Measurements from ENCODE around the gene DEFB123. TPM values are rescaled to one million over a fixed set of nuclear protein-coding genes. Genes with fewer than 3 reads are reported as not detected.
"Not testable (repeated sequence)": the region's sequence is repeated elsewhere in the genome, so short reads cannot be mapped to it uniquely, and the experiment has no call there.

DEFB123 gene
- total and polyA plus RNA-seq, 12 donors, result not detected

GRCh38 chr20:31425797-31426196 is 14.6 kb upstream of the DEFB123 start:
- no peaks in the 10 kb centered on the region for H3K36me3 ChIP-seq (replicated peaks in 1 of 2)
- DNase-seq, result no peak
- no peak for TF ChIP-seq POLR2A (IDR thresholded peaks at IDR 0.05)
- TF ChIP-seq, protein P1, sequence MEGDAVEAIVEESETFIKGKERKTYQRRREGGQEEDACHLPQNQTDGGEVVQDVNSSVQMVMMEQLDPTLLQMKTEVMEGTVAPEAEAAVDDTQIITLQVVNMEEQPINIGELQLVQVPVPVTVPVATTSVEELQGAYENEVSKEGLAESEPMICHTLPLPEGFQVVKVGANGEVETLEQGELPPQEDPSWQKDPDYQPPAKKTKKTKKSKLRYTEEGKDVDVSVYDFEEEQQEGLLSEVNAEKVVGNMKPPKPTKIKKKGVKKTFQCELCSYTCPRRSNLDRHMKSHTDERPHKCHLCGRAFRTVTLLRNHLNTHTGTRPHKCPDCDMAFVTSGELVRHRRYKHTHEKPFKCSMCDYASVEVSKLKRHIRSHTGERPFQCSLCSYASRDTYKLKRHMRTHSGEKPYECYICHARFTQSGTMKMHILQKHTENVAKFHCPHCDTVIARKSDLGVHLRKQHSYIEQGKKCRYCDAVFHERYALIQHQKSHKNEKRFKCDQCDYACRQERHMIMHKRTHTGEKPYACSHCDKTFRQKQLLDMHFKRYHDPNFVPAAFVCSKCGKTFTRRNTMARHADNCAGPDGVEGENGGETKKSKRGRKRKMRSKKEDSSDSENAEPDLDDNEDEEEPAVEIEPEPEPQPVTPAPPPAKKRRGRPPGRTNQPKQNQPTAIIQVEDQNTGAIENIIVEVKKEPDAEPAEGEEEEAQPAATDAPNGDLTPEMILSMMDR (IDR thresholded peaks at IDR 0.05), result no peak
- intact Hi-C loops (cut with DNase I), result no loop called here
- H3K9me3 ChIP-seq (replicated peaks in 1 of 3), result no peaks in the 10 kb centered on the region
- no peak overlapping the region for H3K4me3 ChIP-seq
- H3K27me3 ChIP-seq, result no peaks in the 10 kb centered on the region
- H3K27ac ChIP-seq, result no peak overlapping the region
- no peaks in the 10 kb centered on the region for H3K4me1 ChIP-seq (replicated peaks in 1 of 2)

DNA sequence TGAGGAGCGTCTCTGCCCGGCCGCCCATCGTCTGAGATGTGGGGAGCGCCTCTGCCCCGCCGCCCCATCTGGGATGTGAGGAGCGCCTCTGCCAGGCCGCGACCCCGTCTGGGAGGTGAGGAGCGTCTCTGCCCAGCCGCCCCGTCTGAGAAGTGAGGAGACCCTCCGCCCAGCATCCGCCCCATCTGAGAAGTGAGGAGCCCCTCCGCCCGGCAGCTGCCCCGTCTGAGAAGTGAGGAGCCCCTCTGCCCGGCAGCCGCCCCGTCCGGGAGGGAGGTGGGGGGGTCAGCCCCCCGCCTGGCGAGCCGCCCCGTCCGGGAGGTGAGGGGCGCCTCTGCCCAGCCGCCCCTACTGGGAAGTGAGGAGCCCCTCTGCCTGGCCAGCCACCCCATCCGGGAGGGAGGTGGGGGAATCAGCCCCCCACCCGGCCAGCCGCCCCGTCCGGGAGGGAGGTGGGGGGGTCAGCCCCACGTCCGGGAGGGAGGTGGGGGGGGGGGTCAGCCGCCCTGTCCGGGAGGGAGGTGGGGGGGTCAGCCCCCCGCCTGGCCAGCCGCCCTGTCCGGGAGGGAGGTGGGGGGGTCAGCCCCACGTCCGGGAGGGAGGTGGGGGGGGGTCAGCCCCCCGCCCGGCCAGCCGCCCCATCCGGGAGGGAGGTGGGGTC is 13.4 kb upstream of the DEFB123 start:
- H3K36me3 ChIP-seq (replicated peaks in 1 of 2); H3K4me3 ChIP-seq; H3K4me1 ChIP-seq (replicated peaks in 1 of 2); DNase-seq; intact Hi-C loops (cut with DNase I); H3K9me3 ChIP-seq (replicated peaks in 1 of 3); H3K27ac ChIP-seq; H3K27me3 ChIP-seq: not testable (repeated sequence)
- 85 to 89% methylated on average over 25 to 33 of the region's 48 CpGs; no CpG with 5 or more reads in 2 of the 4 donors for whole genome bisulfite sequencing, 4 donors

DNA sequence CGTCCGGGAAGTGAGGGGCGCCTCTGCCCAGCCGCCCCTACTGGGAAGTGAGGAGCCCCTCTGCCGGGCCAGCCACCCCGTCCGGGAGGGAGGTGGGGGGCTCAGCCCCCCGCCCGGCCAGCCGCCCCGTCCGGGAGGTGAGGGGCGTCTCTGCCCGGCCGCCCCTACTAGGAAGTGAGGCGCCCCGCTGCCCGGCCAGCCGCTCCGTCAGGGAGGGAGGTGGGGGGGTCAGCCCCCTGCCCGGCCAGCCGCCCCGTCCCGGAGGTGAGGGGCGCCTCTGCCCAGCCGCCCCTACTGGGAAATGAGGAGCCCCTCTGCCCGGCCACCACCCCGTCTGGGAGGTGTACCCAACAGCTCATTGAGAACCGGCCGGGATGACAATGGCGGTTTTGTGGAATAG is 12.9 kb upstream of the DEFB123 start:
- 87 to 97% (median 93%) methylated on average over 5 to 26 of the region's 31 CpGs for WGBS, 4 donors
- H3K36me3 ChIP-seq (replicated peaks in 1 of 2); H3K4me3 ChIP-seq; H3K9me3 ChIP-seq (replicated peaks in 1 of 3); H3K4me1 ChIP-seq (replicated peaks in 1 of 2); intact Hi-C loops (cut with DNase I); H3K27me3 ChIP-seq; DNase-seq; H3K27ac ChIP-seq: not testable (repeated sequence)

DNA sequence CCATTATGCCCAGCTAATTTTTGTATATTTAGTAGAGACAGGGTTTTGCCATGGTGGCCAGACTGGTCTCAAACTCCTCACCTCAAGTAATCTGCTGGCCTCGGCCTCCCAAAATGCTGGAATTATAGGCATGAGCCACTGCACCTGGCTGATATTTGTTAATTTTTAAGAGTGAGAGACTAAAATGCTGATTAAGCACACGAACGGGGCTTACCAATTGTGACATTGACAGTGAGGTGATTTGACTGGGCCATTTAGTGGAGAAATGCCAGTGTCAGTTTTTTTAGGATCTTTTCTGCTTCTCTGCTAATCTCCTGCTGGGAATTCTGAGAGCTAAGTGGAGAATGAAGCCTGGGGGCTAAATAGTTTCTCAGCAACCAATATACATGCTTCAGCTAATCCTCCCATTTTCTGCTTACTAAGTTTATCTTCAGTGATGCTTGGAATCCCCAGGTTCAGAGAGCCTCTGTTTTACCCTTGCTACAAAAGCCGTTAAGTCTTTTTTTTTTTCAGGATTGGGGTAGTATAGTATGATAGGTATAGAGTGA is 9.8 kb upstream of the DEFB123 start:
- Histone ChIP-seq H3K36me3 (replicated peaks in 1 of 2) (no peaks in the 10 kb centered on the region), H3K27ac (no peak overlapping the region), H3K27me3 (peaks cover 6% of the 10 kb centered on the region), H3K9me3 (replicated peaks in 1 of 3) (no peaks in the 10 kb centered on the region), H3K4me3 (no peak overlapping the region), H3K4me1 (replicated peaks in 1 of 2) (no peaks in the 10 kb centered on the region)
- no peak for DNase-seq
- TF ChIP-seq POLR2A (IDR thresholded peaks at IDR 0.05), result no peak
- TF ChIP-seq, protein P1 (IDR thresholded peaks at IDR 0.05), result no peak
- 59 to 65% (median 60%) methylated on average over 4 of the region's 4 CpGs for WGBS, 4 donors
- intact Hi-C loops (cut with DNase I), result no loop called here

GRCh38 chr20:31446084-31446819 is 5.8 kb downstream of the DEFB123 start:
- no peak overlapping the region for H3K27ac ChIP-seq
- WGBS, 4 donors, result 66 to 71% (median 68%) methylated on average over 12 of the region's 12 CpGs
- H3K36me3 ChIP-seq (replicated peaks in 1 of 2), result no peaks in the 10 kb centered on the region
- no peak overlapping the region for H3K4me3 ChIP-seq
- intact Hi-C loops (cut with DNase I), result no loop called here
- no peak for TF ChIP-seq POLR2A (IDR thresholded peaks at IDR 0.05)
- TF ChIP-seq, protein P1 (IDR thresholded peaks at IDR 0.05), result no peak
- H3K9me3 ChIP-seq (replicated peaks in 1 of 3), result no peaks in the 10 kb centered on the region
- no peak for DNase-seq
- no peaks in the 10 kb centered on the region for H3K27me3 ChIP-seq
- H3K4me1 ChIP-seq (replicated peaks in 1 of 2), result no peaks in the 10 kb centered on the region
